Transverse colon (tissue), 4 donors: ENCODE results near the gene SLC1A3. TPM values are rescaled to one million over a fixed set of nuclear protein-coding genes. Genes with fewer than 3 reads are reported as not detected.

ENCODE experiments used
- DNase-seq: peaks from one replicate; pipeline ENCODE4 v3.0.0-alpha.2; 2019
- H3K27ac ChIP-seq, 4 donors: fragments of 200-600 bp; sonication (generic); 2 replicates each; pipeline ENCODE4 v1.5.1; 2016 to 2018; ENCODE audit warnings: inconsistent platforms in 4 of 4
- H3K27me3 ChIP-seq: fragments of 200-600 bp; sonication (generic); 2 replicates; pipeline ENCODE4 v1.5.1; 2017; ENCODE audit warnings: inconsistent platforms
- H3K36me3 ChIP-seq, 4 donors: fragments of 200-600 bp; sonication (generic); 2 replicates each; pipeline ENCODE4 v1.5.1; 2017 to 2019; ENCODE audit warnings: inconsistent platforms in 4 of 4
- H3K4me1 ChIP-seq, 4 donors: fragments of 200-600 bp; sonication (generic); 2 replicates each; pipeline ENCODE4 v1.5.1; 2017 to 2020; ENCODE audit warnings: inconsistent platforms in 4 of 4
- H3K4me3 ChIP-seq, 4 donors: fragments of 200-600 bp; sonication (generic); 1 replicate in 1 of 4; 2 replicates in 3 of 4; pipeline versions ENCODE4 v1.5.1 to v1.6.1; 2017 to 2019; ENCODE audit warnings: inconsistent platforms in 4 of 4
- H3K9me3 ChIP-seq, 2 donors: fragments of 200-600 bp; sonication (generic); 2 replicates each; pipeline ENCODE4 v1.5.1; 2017 to 2019; ENCODE audit warnings: inconsistent platforms in 2 of 2
- CTCF ChIP-seq, 5 experiments: fragments of 200-600 bp in 3 of 5; fragments of 450-650 bp in 2 of 5; sonication (generic) in 3 of 5; IDR thresholded peaks; 1 replicate in 2 of 5; 2 replicates in 3 of 5; pipeline ENCODE4 v1.5.1; 2016 to 2017; ENCODE audit warnings: antibody characterized with exemption in 5 of 5, inconsistent platforms in 3 of 5, mild to moderate bottlenecking in 2 of 5, moderate library complexity in 1 of 5
- EP300 ChIP-seq: sonication (generic); formaldehyde crosslinking; IDR thresholded peaks from one replicate; pipeline ENCODE4 v1.6.1; 2017; ENCODE audit warnings: antibody characterized with exemption, low read depth
- POLR2A ChIP-seq: fragments of 450-650 bp; IDR thresholded peaks from one replicate; pipeline ENCODE4 v1.6.1; 2016; ENCODE audit warnings: antibody characterized with exemption, mild to moderate bottlenecking, moderate library complexity
- POLR2AphosphoS5 ChIP-seq, 3 donors: sonication (generic); formaldehyde crosslinking; IDR thresholded peaks; one replicate each; pipeline ENCODE4 v1.6.1; 2016; ENCODE audit warnings: antibody characterized with exemption in 3 of 3
- WGBS, 2 donors: methylation state at CpG; one replicate each; pipeline ENCODE4 v1.1.5; 2018; ENCODE audit warnings: low coverage in 1 of 2; 5-methylcytosine and 5-hydroxymethylcytosine counted together
- in situ Hi-C, 4 donors: fragments of 200-750 bp; cut with MboI; loops; one replicate each; pipeline versions ENCODE4 v1.15.0 to v1.15.1; 2017; ENCODE audit warnings: low sequenced_read_pairs in 3 of 4, low pct_ligation_motif_present in 1 of 4, low pct_unique_long_range_greater_than_20kb in 1 of 4
- intact Hi-C: fragments of 100-400 bp; cut with DNase I; formaldehyde crosslinking; loops from one replicate; pipeline ENCODE4 v1.15.1; 2023; ENCODE audit warnings: low total_unique reads
- total RNA-seq, 4 donors: library from RNA; depleted of rRNA; stranded (reverse); fragments of >200 nt; gene quantifications; one replicate each; pipeline ENCODE4 v1.1.0, GENCODE V29; 2016

Gene SLC1A3
- total RNA-seq, 4 donors from 2014 or later: 0.20 to 16.0 (median 4.1) TPM

- Histone ChIP-seq H3K27me3 (no peaks in the 10 kb centered on the region), H3K4me3 (no peak overlapping the region), H3K4me1 (no peaks in the 10 kb centered on the region), H3K9me3 (no peaks in the 10 kb centered on the region), H3K36me3 (no peaks in the 10 kb centered on the region), H3K27ac (no peak overlapping the region)
- DNase-seq: no peak
- in situ Hi-C loops (loop anchor here in 1 of 4 donors (25.0 kb wide), 1 partner anchor 294 kb away; no protein-coding TSS in a partner anchor), intact Hi-C loops (no loop called here)
- no peak for TF ChIP-seq EP300
- no peak for TF ChIP-seq CTCF (IDR thresholded peaks at IDR 0.05)
- no peak for TF ChIP-seq POLR2A
- no peak for TF ChIP-seq POLR2AphosphoS5 (IDR thresholded peaks at IDR 0.05)
- 64 to 75% methylated on average over 2 to 4 of the region's 4 CpGs for WGBS, 2 donors
Observed at GRCh38 chr5:36706662-36707061, 100.3 kb downstream of the SLC1A3 start.

GRCh38 chr5:36708996-36709395, 102.6 kb downstream of the SLC1A3 start:
- intact Hi-C loops: no loop called here
- Histone ChIP-seq H3K27me3 (no peaks in the 10 kb centered on the region), H3K36me3 (no peaks in the 10 kb centered on the region), H3K9me3 (no peaks in the 10 kb centered on the region), H3K4me3 (no peak overlapping the region), H3K4me1 (no peaks in the 10 kb centered on the region), H3K27ac (no peak overlapping the region)
- in situ Hi-C loops: loop anchor here in 1 of 4 donors (25.0 kb wide), 1 partner anchor 297 kb away; no protein-coding TSS in a partner anchor
- TF ChIP-seq EP300: no peak
- TF ChIP-seq POLR2AphosphoS5 (IDR thresholded peaks at IDR 0.05): no peak
- TF ChIP-seq CTCF (IDR thresholded peaks at IDR 0.05): no peak
- no peak for TF ChIP-seq POLR2A
- no peak for DNase-seq
- 83 to 90% methylated on average over 5 of the region's 5 CpGs for WGBS, 2 donors

GRCh38 chr5:36710039-36710438, 103.6 kb downstream of the SLC1A3 start:
- intact Hi-C loops: no loop called here
- TF ChIP-seq POLR2A: no peak
- TF ChIP-seq EP300: no peak
- TF ChIP-seq POLR2AphosphoS5 (IDR thresholded peaks at IDR 0.05): no peak
- no peak for TF ChIP-seq CTCF (IDR thresholded peaks at IDR 0.05)

GRCh38 chr5:36712706-36713105, 106.3 kb downstream of the SLC1A3 start:
- no peaks in the 10 kb centered on the region for H3K36me3 ChIP-seq
- in situ Hi-C loops: loop anchor here in 1 of 4 donors (25.0 kb wide), 1 partner anchor 300 kb away; no protein-coding TSS in a partner anchor
- H3K4me1 ChIP-seq: no peaks in the 10 kb centered on the region
- no peaks in the 10 kb centered on the region for H3K9me3 ChIP-seq
- no peaks in the 10 kb centered on the region for H3K27me3 ChIP-seq
- no peak for TF ChIP-seq POLR2A
- TF ChIP-seq POLR2AphosphoS5 (IDR thresholded peaks at IDR 0.05): no peak
- no peak for TF ChIP-seq CTCF (IDR thresholded peaks at IDR 0.05)
- TF ChIP-seq EP300: no peak
- no peak for DNase-seq
- H3K4me3 ChIP-seq: no peak overlapping the region
- intact Hi-C loops: no loop called here
- 72 to 88% methylated on average over 3 of the region's 3 CpGs for WGBS, 2 donors
- H3K27ac ChIP-seq: no peak overlapping the region

More at GRCh38 chr5:36710039-36710438, 103.6 kb downstream of the SLC1A3 start:
- Histone ChIP-seq H3K27ac (no peak overlapping the region), H3K4me3 (no peak overlapping the region), H3K36me3 (no peaks in the 10 kb centered on the region), H3K9me3 (no peaks in the 10 kb centered on the region), H3K27me3 (no peaks in the 10 kb centered on the region), H3K4me1 (no peaks in the 10 kb centered on the region)
- in situ Hi-C loops: loop anchor here in 1 of 4 donors (25.0 kb wide), 1 partner anchor 298 kb away; no protein-coding TSS in a partner anchor
- WGBS, 2 donors: 59 to 75% methylated on average over 3 of the region's 3 CpGs
- DNase-seq: no peak
